ENCODE measurements around the gene CTSV.
"Not testable (repeated sequence)": the region's sequence is repeated elsewhere in the genome, so short reads cannot be mapped to it uniquely, and the experiment has no call there.

Gene CTSV

GRCh38 chr9:97038611-97039513 lies at the start of gene CTSV:
CTSV (minus strand) TSS chr9:97039142; CDS start chr9:97038043, 1,099 bp downstream.
- TF ChIP-seq CTCF (conservative IDR thresholded peaks at IDR 0.05; ENCODE audit: low read depth, low read length), result no peak
- H3K4me3 ChIP-seq (ENCODE audit: low read length), result peak within 1 kb of the TSS; percentile 63
- peak; percentile 78 for DNase-seq (ENCODE audit: low read depth)

GRCh38 chr9:97087668-97088215 lies 48.8 kb upstream of the CTSV start:
- H3K4me3 ChIP-seq (ENCODE audit: low read length), result not testable (repeated sequence)
- peak; percentile 85 for DNase-seq (ENCODE audit: low read depth)

DNA sequence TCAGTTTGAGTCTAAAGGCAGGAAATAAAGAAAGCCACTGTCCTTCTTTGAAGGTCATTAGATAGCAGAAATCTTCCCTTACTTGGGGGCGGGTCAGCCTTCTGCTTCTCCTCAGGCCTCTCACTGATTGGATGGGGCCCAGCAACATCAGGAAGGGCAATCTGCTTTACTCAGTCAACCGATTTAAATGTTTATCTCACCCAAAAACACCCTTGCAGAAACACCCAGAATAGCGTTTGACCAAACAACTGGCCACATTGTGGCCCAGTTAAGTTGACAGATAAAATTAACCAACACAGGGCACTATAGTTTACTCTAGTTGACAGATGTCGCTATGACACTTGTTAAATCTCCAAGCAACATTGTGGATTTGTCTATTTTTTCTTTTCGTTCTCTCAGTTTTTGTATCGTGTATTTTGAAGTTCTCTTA lies 45.6 kb upstream of the CTSV start:
- not testable (repeated sequence) for DNase-seq (ENCODE audit: low read depth); H3K4me3 ChIP-seq (ENCODE audit: low read length)

- DNase-seq (ENCODE audit: low read depth), result no peak
- TF ChIP-seq CTCF (conservative IDR thresholded peaks at IDR 0.05; ENCODE audit: low read depth, low read length), result no peak
Observed at GRCh38 chr9:97078362-97078761, 39.4 kb upstream of the CTSV start.

GRCh38 chr9:97077452-97078295 lies 38.7 kb upstream of the CTSV start:
- TF ChIP-seq CTCF (conservative IDR thresholded peaks at IDR 0.05; ENCODE audit: low read depth, low read length), result no peak
- DNase-seq (ENCODE audit: low read depth), result no peak
- no peak overlapping the region for H3K4me3 ChIP-seq (ENCODE audit: low read length)

More at GRCh38 chr9:97078362-97078761, 39.4 kb upstream of the CTSV start:
- H3K4me3 ChIP-seq (ENCODE audit: low read length), result no peak overlapping the region

GRCh38 chr9:97076731-97077451 lies 37.9 kb upstream of the CTSV start:
- not testable (repeated sequence) for DNase-seq (ENCODE audit: low read depth); H3K4me3 ChIP-seq (ENCODE audit: low read length)

DNA sequence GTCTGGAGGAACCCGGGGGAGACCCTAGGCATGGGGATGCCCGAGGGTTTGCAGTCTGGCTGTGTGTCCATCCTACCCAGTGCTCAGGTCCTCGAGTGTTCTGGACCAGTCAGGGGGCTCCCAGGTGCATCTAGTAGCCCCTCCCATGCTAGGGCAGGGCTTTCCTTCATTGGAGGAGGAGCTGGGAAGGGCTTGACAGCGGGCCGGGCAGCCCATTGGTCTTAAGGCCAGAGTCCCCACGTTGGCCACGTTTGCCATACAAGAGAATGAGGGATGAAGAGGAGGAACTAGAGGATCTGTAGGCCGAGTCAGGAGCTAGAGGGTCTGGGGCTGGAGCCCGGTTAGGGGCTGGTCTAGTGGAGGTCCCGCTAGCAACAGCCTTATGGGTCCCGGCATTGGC lies 37.3 kb upstream of the CTSV start:
- no peak for TF ChIP-seq CTCF (conservative IDR thresholded peaks at IDR 0.05; ENCODE audit: low read depth, low read length)
- no peak for DNase-seq (ENCODE audit: low read depth)
- no peak overlapping the region for H3K4me3 ChIP-seq (ENCODE audit: low read length)
